H1 (cell line): ENCODE data around the gene HOXD10. TPM values are rescaled to one million over a fixed set of nuclear protein-coding genes. Genes with fewer than 3 reads are reported as not detected.

Experiments used
- CBX5 ChIP-seq: fragments of 300-800, 300-1000 bp; sonication (generic); IDR thresholded peaks from 2 replicates; pipeline ENCODE4 v1.7.1; 2016; ENCODE audit warnings: antibody characterized with exemption, low read length, low read depth
- GABPA ChIP-seq: IDR thresholded peaks from 2 replicates; pipeline ENCODE4 v1.6.1; 2011; ENCODE audit warnings: mild to moderate bottlenecking, low read length, moderate library complexity, borderline replicate concordance; ENCODE audit not compliant: insufficient read depth
- RBBP5 ChIP-seq: IDR thresholded peaks from 2 replicates; pipeline ENCODE4 v1.7.1; 2012; ENCODE audit warnings: low read depth, mild to moderate bottlenecking, inconsistent platforms, low read length, moderate library complexity, borderline replicate concordance
- RNF2 ChIP-seq: fragments of 200-900, 300-1000 bp; sonication (generic); IDR thresholded peaks from 2 replicates; pipeline ENCODE4 v1.7.1; 2016; ENCODE audit warnings: borderline replicate concordance, low read depth, mild to moderate bottlenecking, antibody characterized with exemption, low read length; ENCODE audit not compliant: poor library complexity, severe bottlenecking; ENCODE audit errors: missing control alignments
- SIN3A ChIP-seq, 2 experiments: IDR thresholded peaks in 1 of 2; conservative IDR thresholded peaks in 1 of 2; 2 replicates each; pipeline ENCODE4 v1.6.1; 2011 to 2012; ENCODE audit warnings: low read length in 2 of 2, improper control_type of control experiment in 1 of 2, low read depth in 1 of 2, mild to moderate bottlenecking in 1 of 2
- polyA plus RNA-seq, 7 experiments: library from polyadenylated mRNA; depleted of rRNA in 3 of 7; stranded (reverse) in 5 of 7; unstranded in 2 of 7; fragments of >200 nt in 5 of 7; fragments of 200-250 nt in 2 of 7; gene quantifications; 1 replicate in 5 of 7; 2 replicates in 1 of 7; 4 replicates in 1 of 7; pipeline versions ENCODE4 v1.2.1 to v1.2.3, GENCODE V29; 2011 to 2013; ENCODE audit warnings: missing spikeins in 2 of 7, mixed read lengths in 2 of 7
- total RNA-seq: library from RNA; stranded (reverse); fragmentation: NEBNext Ultra II Directional; extraction: Animal tissue kit (Norgen Biotek cat#: 25700); gene quantifications from 2 replicates; pipeline ENCODE4 v1.2.1, GENCODE V29; 2021

HOXD10 gene
- total and polyA plus RNA-seq, 2 of the 8 experiments (the other 6 are each of a cell fraction or from before 2014, with no cell fraction given) = not detected

DNA sequence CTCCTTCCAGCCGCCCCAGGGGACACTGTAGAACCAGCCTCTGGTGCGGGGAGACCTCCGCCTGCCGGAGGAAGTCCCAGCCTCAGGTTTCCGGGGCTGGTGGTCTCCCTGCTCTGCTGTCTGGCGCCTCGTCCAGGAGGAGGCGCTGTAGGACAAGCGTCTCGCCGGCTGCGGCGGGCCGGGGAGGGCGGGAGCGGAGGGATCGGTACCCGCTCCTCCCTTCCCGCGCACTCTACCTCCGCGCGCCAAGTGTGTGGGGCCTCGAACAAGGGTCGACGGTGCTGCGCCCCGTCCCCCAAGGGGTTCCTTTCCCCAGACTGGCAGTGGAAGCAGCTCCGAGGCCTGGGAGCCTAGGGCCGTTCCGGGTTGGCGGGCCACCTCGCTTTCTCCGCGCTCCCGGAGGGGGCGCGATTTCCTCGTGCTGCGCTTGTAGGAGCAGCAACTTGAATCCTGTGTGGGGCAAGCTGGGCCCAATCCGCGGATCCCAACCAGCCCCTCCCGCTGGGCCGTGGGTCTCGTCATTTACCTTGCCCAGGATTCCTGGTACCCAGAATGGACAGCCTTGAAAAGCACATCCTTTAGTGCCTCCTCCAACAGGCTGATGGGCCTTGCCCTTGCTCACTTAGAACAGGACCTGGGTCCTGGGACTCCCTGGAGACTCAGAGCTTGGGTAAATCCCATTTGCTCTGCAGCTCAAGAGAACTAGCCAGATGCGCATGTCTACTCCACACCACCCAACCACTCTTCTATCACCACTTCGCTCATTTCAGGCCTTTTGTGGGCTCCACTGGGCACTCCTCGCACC lies 24.1 kb downstream of the HOXD10 start (continued):
- TF ChIP-seq RNF2 (peak; percentile 15), RBBP5 (0 out of 2 replicates have a peak, but pooled peaks have one; percentile 43), SIN3A (conservative IDR thresholded peaks at IDR 0.05 in 1 of 2, IDR thresholded peaks at IDR 0.05 in 1 of 2; ENCODE audit: low read depth in 1 of 2, low read length in 2 of 2) (0 out of 4 replicates have a peak, but pooled peaks of 1 of the 2 experiments have one; percentile 37), GABPA (peak; percentile 38; the same call in 1 of the 2 replicates), CBX5 (no peak)
